GM12873 (cell line): ENCODE results near the gene METAP2.

ENCODE experiments used
- CTCF ChIP-seq: IDR thresholded peaks from 2 replicates; pipeline ENCODE4 v1.5.1; 2012; ENCODE audit warnings: low read depth, mild to moderate bottlenecking, moderate library complexity, low read length, control low read depth; ENCODE audit not compliant: insufficient read depth; ENCODE audit errors: missing control alignments

The METAP2 gene

GRCh38 chr12:95538656-95539055 is 64.7 kb downstream of the METAP2 start:
- no peak for TF ChIP-seq CTCF

- TF ChIP-seq CTCF = no peak
Observed at GRCh38 chr12:95541436-95541835, 67.5 kb downstream of the METAP2 start.

- no peak for TF ChIP-seq CTCF
Observed at GRCh38 chr12:95543305-95543704, 69.4 kb downstream of the METAP2 start.

- no peak for TF ChIP-seq CTCF
Observed at GRCh38 chr12:95544756-95545155, 70.8 kb downstream of the METAP2 start.

GRCh38 chr12:95545303-95545702 is 71.4 kb downstream of the METAP2 start:
- TF ChIP-seq CTCF = no peak

GRCh38 chr12:95545731-95546490 is 72.0 kb downstream of the METAP2 start:
- TF ChIP-seq CTCF = no peak

GRCh38 chr12:95546491-95546813 is 72.5 kb downstream of the METAP2 start:
- TF ChIP-seq CTCF = no peak
